Natural killer cell (primary cell): Measurements from ENCODE around the gene SPDYE1. TPM values are rescaled to one million over a fixed set of nuclear protein-coding genes. Genes with fewer than 3 reads are reported as not detected.

ENCODE experiments used
- ATAC-seq, 3 donors: fragments of 150-1000 bp in 2 of 3; fragments of 200-7000 bp in 1 of 3; cut with Tn5 transposase; 1 replicate in 1 of 3; 2 replicates in 2 of 3; pipeline ENCODE4 v1.10.0; 2021; ENCODE audit warnings: mild to moderate bottlenecking in 2 of 3, moderate library complexity in 2 of 3
- DNase-seq, 2 donors: peaks; one replicate each; pipeline versions ENCODE4 v3.0.0 to v3.0.0-alpha.2; 2013 to 2021; ENCODE audit warnings: mixed read lengths in 1 of 2
- H3K27ac ChIP-seq: one replicate; pipeline ENCODE4 v1.5.1; 2013; ENCODE audit warnings: mild to moderate bottlenecking, low read length
- H3K27me3 ChIP-seq: one replicate; pipeline ENCODE4 v1.6.1; 2013; ENCODE audit warnings: low read length; ENCODE audit not compliant: control insufficient read depth, insufficient read depth
- H3K36me3 ChIP-seq: one replicate; pipeline ENCODE4 v1.6.1; 2013; ENCODE audit warnings: low read length; ENCODE audit not compliant: control insufficient read depth, insufficient read depth
- H3K4me1 ChIP-seq: one replicate; pipeline ENCODE4 v1.6.1; 2013; ENCODE audit warnings: low read length; ENCODE audit not compliant: control insufficient read depth, insufficient read depth
- H3K4me3 ChIP-seq: one replicate; pipeline ENCODE4 v1.5.1; 2013; ENCODE audit warnings: low read length
- H3K9me3 ChIP-seq: one replicate; pipeline ENCODE4 v1.6.1; 2013; ENCODE audit warnings: low read length; ENCODE audit not compliant: control insufficient read depth, insufficient read depth
- H3K27ac Mint-ChIP-seq, 2 donors: one replicate each; pipeline ENCODE4 v1.8.0; 2022; ENCODE audit warnings: mild to moderate bottlenecking in 2 of 2, mixed read lengths in 2 of 2, moderate library complexity in 1 of 2
- H3K27me3 Mint-ChIP-seq, 2 donors: one replicate each; pipeline ENCODE4 v1.8.0; 2022; ENCODE audit warnings: low read depth in 2 of 2, mixed read lengths in 2 of 2
- H3K36me3 Mint-ChIP-seq: one replicate; pipeline ENCODE4 v1.8.0; 2022; ENCODE audit warnings: mixed read lengths
- H3K4me1 Mint-ChIP-seq, 2 donors: one replicate each; pipeline ENCODE4 v1.8.0; 2022; ENCODE audit warnings: mixed read lengths in 2 of 2
- H3K4me3 Mint-ChIP-seq: one replicate; pipeline ENCODE4 v1.8.0; 2022; ENCODE audit warnings: mild to moderate bottlenecking, moderate library complexity, mixed read lengths
- H3K9me3 Mint-ChIP-seq, 2 donors: one replicate each; pipeline ENCODE4 v1.8.0; 2022; ENCODE audit warnings: mixed read lengths in 2 of 2
- WGBS: methylation state at CpG from one replicate; pipeline ENCODE4 v1.1.7; 2013; ENCODE audit warnings: missing lambda C conversion rate; ENCODE audit not compliant: insufficient coverage; 5-methylcytosine and 5-hydroxymethylcytosine counted together
- intact Hi-C: fragments of 100-400 bp; cut with micrococcal nuclease; formaldehyde crosslinking; loops from one replicate; pipeline ENCODE4 v1.14.2; 2022
- total RNA-seq, 4 donors: library from RNA; stranded (reverse); fragments of 120-200 nt in 1 of 4; gene quantifications; one replicate each; pipeline versions ENCODE4 v1.2.3 to v1.2.4, GENCODE V29; 2013 to 2022
- TF ChIP-seq, protein P1 (sequence below): fragments of 200-600 bp; IDR thresholded peaks from one replicate; pipeline ENCODE4 v1.8.0; 2022; ENCODE audit warnings: antibody characterized with exemption

SPDYE1 gene
- total RNA-seq, 3 donors from 2014 or later (not counting 1 experiment from before 2014, with no cell fraction given): 0.18 to 0.24 TPM; not detected in 1

- 90% methylated on average over 7 of the region's 7 CpGs for WGBS
- H3K27ac Mint-ChIP-seq: peak overlapping the region; percentile 61 to 87
- Histone ChIP-seq H3K9me3 (no peaks in the 10 kb centered on the region), H3K27me3 (no peaks in the 10 kb centered on the region), H3K36me3 (peaks cover 37% of the 10 kb centered on the region), H3K4me3 (no peak overlapping the region), H3K4me1 (peaks cover 58% of the 10 kb centered on the region), H3K27ac (no peak overlapping the region)
- intact Hi-C loops: loop anchor here (5.0 kb wide), 1 partner anchor 34 kb away; the partner anchor contains the start of gene POLM
- peak overlapping the region; percentile 21 for H3K4me3 Mint-ChIP-seq
- TF ChIP-seq, protein P1, sequence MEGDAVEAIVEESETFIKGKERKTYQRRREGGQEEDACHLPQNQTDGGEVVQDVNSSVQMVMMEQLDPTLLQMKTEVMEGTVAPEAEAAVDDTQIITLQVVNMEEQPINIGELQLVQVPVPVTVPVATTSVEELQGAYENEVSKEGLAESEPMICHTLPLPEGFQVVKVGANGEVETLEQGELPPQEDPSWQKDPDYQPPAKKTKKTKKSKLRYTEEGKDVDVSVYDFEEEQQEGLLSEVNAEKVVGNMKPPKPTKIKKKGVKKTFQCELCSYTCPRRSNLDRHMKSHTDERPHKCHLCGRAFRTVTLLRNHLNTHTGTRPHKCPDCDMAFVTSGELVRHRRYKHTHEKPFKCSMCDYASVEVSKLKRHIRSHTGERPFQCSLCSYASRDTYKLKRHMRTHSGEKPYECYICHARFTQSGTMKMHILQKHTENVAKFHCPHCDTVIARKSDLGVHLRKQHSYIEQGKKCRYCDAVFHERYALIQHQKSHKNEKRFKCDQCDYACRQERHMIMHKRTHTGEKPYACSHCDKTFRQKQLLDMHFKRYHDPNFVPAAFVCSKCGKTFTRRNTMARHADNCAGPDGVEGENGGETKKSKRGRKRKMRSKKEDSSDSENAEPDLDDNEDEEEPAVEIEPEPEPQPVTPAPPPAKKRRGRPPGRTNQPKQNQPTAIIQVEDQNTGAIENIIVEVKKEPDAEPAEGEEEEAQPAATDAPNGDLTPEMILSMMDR: no peak
- H3K9me3 Mint-ChIP-seq: no peaks in the 10 kb centered on the region
- H3K36me3 Mint-ChIP-seq: no peaks in the 10 kb centered on the region
- ATAC-seq: no peak
- H3K27me3 Mint-ChIP-seq: no peaks in the 10 kb centered on the region
- DNase-seq: no peak
- H3K4me1 Mint-ChIP-seq: peaks cover 40 to 65% of the 10 kb centered on the region in 2 donors
Observed at GRCh38 chr7:44048031-44048795, 50.5 kb downstream of the SPDYE1 start.

DNA sequence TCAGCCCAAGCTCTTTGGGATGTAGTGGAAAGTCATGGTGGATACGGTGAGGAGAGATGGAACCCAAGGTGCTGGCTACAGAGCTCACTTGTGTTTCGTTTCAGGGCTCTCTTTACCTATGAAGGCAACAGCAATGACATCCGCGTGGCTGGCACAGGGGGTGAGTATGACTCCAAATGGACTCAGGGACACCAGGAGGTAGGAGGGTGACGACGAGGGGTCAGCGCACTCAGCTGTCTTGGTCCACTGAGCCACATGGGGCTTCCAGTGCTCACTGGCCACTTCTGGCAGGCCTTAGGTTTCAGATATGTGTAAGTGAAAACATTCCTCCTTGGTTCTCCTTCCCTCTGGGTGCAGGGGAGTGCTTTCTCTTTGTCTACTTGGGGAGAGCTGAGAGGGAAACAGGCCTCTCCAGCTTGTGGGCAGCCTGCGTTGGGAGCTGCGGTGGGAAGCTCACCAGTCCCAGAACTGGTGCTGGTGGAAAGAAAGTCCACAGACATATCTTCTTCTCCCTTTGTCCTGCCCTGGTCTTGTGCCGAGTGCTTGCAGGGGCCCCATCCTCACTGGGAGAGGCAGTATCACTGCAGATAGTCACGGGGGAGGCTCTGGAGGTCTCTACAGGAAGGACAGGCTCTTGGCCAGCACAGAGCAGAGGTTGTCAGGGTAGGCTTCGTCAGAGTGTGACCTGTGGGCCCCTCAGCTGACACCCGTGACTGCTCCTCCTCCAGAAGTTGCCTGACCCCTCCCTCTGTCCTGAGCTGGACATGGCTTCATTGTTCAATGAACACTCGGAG, 52.6 kb downstream of the SPDYE1 start:
- H3K36me3 ChIP-seq: peaks cover 48% of the 10 kb centered on the region
- no peak overlapping the region for H3K4me3 ChIP-seq
- Mint-ChIP-seq H3K27ac (peak overlapping the region; percentile 40 to 87), H3K4me1 (peaks cover 39 to 52% of the 10 kb centered on the region in 2 donors), H3K9me3 (no peaks in the 10 kb centered on the region), H3K27me3 (no peaks in the 10 kb centered on the region), H3K36me3 (no peaks in the 10 kb centered on the region), H3K4me3 (no peak overlapping the region)
- no peaks in the 10 kb centered on the region for H3K27me3 ChIP-seq
- TF ChIP-seq, protein P1: no peak
- intact Hi-C loops: no loop called here
- no peaks in the 10 kb centered on the region for H3K9me3 ChIP-seq
- no peak overlapping the region for H3K27ac ChIP-seq
- 95% methylated on average over 14 of the region's 14 CpGs for WGBS
- ATAC-seq (no peak), DNase-seq (no peak)
- H3K4me1 ChIP-seq: peaks cover 45% of the 10 kb centered on the region

- H3K27me3 ChIP-seq: no peaks in the 10 kb centered on the region
- Mint-ChIP-seq H3K4me3 (no peak overlapping the region), H3K9me3 (no peaks in the 10 kb centered on the region), H3K36me3 (no peaks in the 10 kb centered on the region), H3K4me1 (peaks cover 36 to 47% of the 10 kb centered on the region in 2 donors), H3K27me3 (no peaks in the 10 kb centered on the region), H3K27ac (peak overlapping the region; percentile 40 to 45)
- TF ChIP-seq, protein P1: no peak
- no peak for DNase-seq
- peaks cover 38% of the 10 kb centered on the region for H3K4me1 ChIP-seq
- no peak overlapping the region for H3K4me3 ChIP-seq
- no peaks in the 10 kb centered on the region for H3K9me3 ChIP-seq
- intact Hi-C loops: no loop called here
- H3K36me3 ChIP-seq: peaks cover 49% of the 10 kb centered on the region
- H3K27ac ChIP-seq: no peak overlapping the region
- no peak for ATAC-seq
- 91% methylated on average over 7 of the region's 8 CpGs for WGBS
Observed at GRCh38 chr7:44050915-44051560, 53.3 kb downstream of the SPDYE1 start.
